Esophagus squamous epithelium (tissue), 5 donors: Measurements from ENCODE around the gene CTCF. TPM values are rescaled to one million over a fixed set of nuclear protein-coding genes. Genes with fewer than 3 reads are reported as not detected.
A peak's percentile ranks its signal among the peaks of the same experiment; 100 is the strongest.

Experiments used
- DNase-seq: peaks from one replicate; lab custom pipeline; 2025; lab: John Stamatoyannopoulos, UW
- H3K27ac ChIP-seq, 4 donors: fragments of 200-600 bp; sonication (generic); one replicate each; pipeline ENCODE4 v1.5.1; 2016 to 2019; ENCODE audit warnings: mild to moderate bottlenecking in 1 of 4
- H3K27me3 ChIP-seq, 4 donors: fragments of 200-600 bp; sonication (generic); 1 replicate in 3 of 4; 2 replicates in 1 of 4; pipeline versions ENCODE4 v1.5.1 to v1.6.0; 2017 to 2021; ENCODE audit warnings: antibody characterized with exemption in 1 of 4
- H3K36me3 ChIP-seq, 3 donors: fragments of 200-600 bp; sonication (generic); one replicate each; pipeline ENCODE4 v1.5.1; 2016 to 2019
- H3K4me1 ChIP-seq, 3 donors: fragments of 200-600 bp; sonication (generic); one replicate each; pipeline ENCODE4 v1.5.1; 2017 to 2019
- H3K4me3 ChIP-seq, 4 donors: fragments of 200-600 bp; sonication (generic); 1 replicate in 3 of 4; 2 replicates in 1 of 4; pipeline ENCODE4 v1.5.1; 2016 to 2019; ENCODE audit warnings: mild to moderate bottlenecking in 2 of 4, moderate library complexity in 1 of 4
- H3K9me3 ChIP-seq, 3 donors: fragments of 200-600 bp; sonication (generic); one replicate each; pipeline ENCODE4 v1.5.1; 2016 to 2019
- CTCF ChIP-seq, 6 experiments: fragments of 450-650 bp in 4 of 6; fragments of 200-600 bp in 2 of 6; sonication (generic) in 2 of 6; IDR thresholded peaks; one replicate each; pipeline ENCODE4 v1.5.1; 2016 to 2019; ENCODE audit warnings: antibody characterized with exemption in 6 of 6, mild to moderate bottlenecking in 4 of 6, moderate library complexity in 4 of 6
- POLR2A ChIP-seq, 4 donors: fragments of 450-650 bp; IDR thresholded peaks; one replicate each; pipeline ENCODE4 v1.6.1; 2017; ENCODE audit warnings: antibody characterized with exemption in 4 of 4, mild to moderate bottlenecking in 4 of 4, moderate library complexity in 3 of 4
- WGBS, 2 donors: methylation state at CpG; one replicate each; pipeline ENCODE4 v1.1.5; 2018; 5-methylcytosine and 5-hydroxymethylcytosine counted together
- intact Hi-C: fragments of 100-400 bp; cut with DNase I; formaldehyde crosslinking; loops from one replicate; pipeline ENCODE4 v1.15.0; 2022
- total RNA-seq, 4 donors: library from RNA; depleted of rRNA; stranded (reverse); fragments of >200 nt; gene quantifications; one replicate each; pipeline ENCODE4 v1.1.0, GENCODE V29; 2016
- donor health status: DM: yes; HTN: yes; CAD: no.

CTCF gene
- total RNA-seq, 4 donors from 2014 or later: 29.9 to 35.5 (median 33.5) TPM

GRCh38 chr16:67555795-67556212, 6.5 kb upstream of the CTCF start:
- H3K4me1 ChIP-seq: peaks cover 18 to 63% (median 22%) of the 10 kb centered on the region in 3 donors
- intact Hi-C loops: no loop called here
- WGBS, 2 donors: 24 to 41% methylated on average over 3 of the region's 3 CpGs

GRCh38 chr16:67558859-67559258, 3.5 kb upstream of the CTCF start:
- intact Hi-C loops: no loop called here
- H3K27me3 ChIP-seq: no peaks in the 10 kb centered on the region
- no peaks in the 10 kb centered on the region for H3K36me3 ChIP-seq
- TF ChIP-seq POLR2A (IDR thresholded peaks at IDR 0.05) (no peak), CTCF (IDR thresholded peaks at IDR 0.05) (no peak)
- peaks cover 18 to 57% (median 27%) of the 10 kb centered on the region in 3 donors for H3K4me1 ChIP-seq
- 65 to 69% methylated on average over 1 of the region's 1 CpG for WGBS, 2 donors
- no peak for DNase-seq
- no peak overlapping the region for H3K27ac ChIP-seq
- no peaks in the 10 kb centered on the region for H3K9me3 ChIP-seq
- no peak overlapping the region for H3K4me3 ChIP-seq

More at GRCh38 chr16:67555795-67556212, 6.5 kb upstream of the CTCF start:
- DNase-seq: no peak
- no peaks in the 10 kb centered on the region for H3K27me3 ChIP-seq
- TF ChIP-seq POLR2A (IDR thresholded peaks at IDR 0.05) (no peak), CTCF (IDR thresholded peaks at IDR 0.05) (no peak)
- no peaks in the 10 kb centered on the region for H3K36me3 ChIP-seq
- peak overlapping the region; percentile 60 to 81 (median 78) for H3K27ac ChIP-seq
- H3K9me3 ChIP-seq: no peaks in the 10 kb centered on the region
- no peak overlapping the region for H3K4me3 ChIP-seq

GRCh38 chr16:67560827-67561342, 1.4 kb upstream of the CTCF start:
- no peaks in the 10 kb centered on the region for H3K9me3 ChIP-seq
- no peaks in the 10 kb centered on the region for H3K27me3 ChIP-seq
- H3K4me3 ChIP-seq: peak overlapping the region in 2 of 4 donors; percentile 89 to 98
- WGBS, 2 donors: 85 to 88% methylated on average over 8 of the region's 8 CpGs
- peaks cover 21 to 62% (median 30%) of the 10 kb centered on the region in 3 donors for H3K4me1 ChIP-seq
- H3K27ac ChIP-seq: peak overlapping the region in 3 of 4 donors; percentile 100
- no peak for TF ChIP-seq CTCF (IDR thresholded peaks at IDR 0.05)
- no peak for TF ChIP-seq POLR2A (IDR thresholded peaks at IDR 0.05)
- intact Hi-C loops: loop anchor here (10.0 kb wide), 1 partner anchor 104 kb away; the partner anchor contains the start of genes ACD, C16orf86, ENKD1 and PARD6A
- H3K36me3 ChIP-seq: no peaks in the 10 kb centered on the region
- no peak for DNase-seq

- WGBS, 2 donors: 0 to 1% methylated on average over 7 to 8 of the region's 8 CpGs
- Histone ChIP-seq H3K27me3 (no peaks in the 10 kb centered on the region), H3K9me3 (no peaks in the 10 kb centered on the region), H3K4me1 (peaks cover 16 to 60% (median 24%) of the 10 kb centered on the region in 3 donors), H3K4me3 (peak overlapping the region; percentile 62 to 98 (median 91)), H3K27ac (peak overlapping the region; percentile 100), H3K36me3 (no peaks in the 10 kb centered on the region)
- intact Hi-C loops: loop anchor here (10.0 kb wide), 1 partner anchor 103 kb away; the partner anchor contains the start of genes ACD, C16orf86, ENKD1 and PARD6A
- DNase-seq: no peak
- no peak for TF ChIP-seq POLR2A (IDR thresholded peaks at IDR 0.05)
Observed at GRCh38 chr16:67561501-67561823, 864 bp upstream of the CTCF start.

GRCh38 chr16:67561824-67562525, 351 bp upstream of the CTCF start:
- intact Hi-C loops: loop anchor here (10.0 kb wide), 1 partner anchor 103 kb away; the partner anchor contains the start of genes ACD, C16orf86, ENKD1 and PARD6A
- H3K27ac ChIP-seq: peak overlapping the region; percentile 100
- H3K9me3 ChIP-seq: no peaks in the 10 kb centered on the region
- H3K27me3 ChIP-seq: no peaks in the 10 kb centered on the region
- H3K36me3 ChIP-seq: no peaks in the 10 kb centered on the region
- peaks cover 15 to 59% (median 28%) of the 10 kb centered on the region in 3 donors for H3K4me1 ChIP-seq
- WGBS, 2 donors: 0% methylated on average over 6 to 16 of the region's 76 CpGs
- peak; percentile 87 for DNase-seq
- peak overlapping the region; percentile 62 to 98 (median 91) for H3K4me3 ChIP-seq
- TF ChIP-seq POLR2A (IDR thresholded peaks at IDR 0.05) (peak in 3 of 4 donors; percentile 18 to 82 (median 33)), CTCF (IDR thresholded peaks at IDR 0.05) (no peak)
